ENCODE results near the gene MRGPRX3.

MRGPRX3 gene

DNA sequence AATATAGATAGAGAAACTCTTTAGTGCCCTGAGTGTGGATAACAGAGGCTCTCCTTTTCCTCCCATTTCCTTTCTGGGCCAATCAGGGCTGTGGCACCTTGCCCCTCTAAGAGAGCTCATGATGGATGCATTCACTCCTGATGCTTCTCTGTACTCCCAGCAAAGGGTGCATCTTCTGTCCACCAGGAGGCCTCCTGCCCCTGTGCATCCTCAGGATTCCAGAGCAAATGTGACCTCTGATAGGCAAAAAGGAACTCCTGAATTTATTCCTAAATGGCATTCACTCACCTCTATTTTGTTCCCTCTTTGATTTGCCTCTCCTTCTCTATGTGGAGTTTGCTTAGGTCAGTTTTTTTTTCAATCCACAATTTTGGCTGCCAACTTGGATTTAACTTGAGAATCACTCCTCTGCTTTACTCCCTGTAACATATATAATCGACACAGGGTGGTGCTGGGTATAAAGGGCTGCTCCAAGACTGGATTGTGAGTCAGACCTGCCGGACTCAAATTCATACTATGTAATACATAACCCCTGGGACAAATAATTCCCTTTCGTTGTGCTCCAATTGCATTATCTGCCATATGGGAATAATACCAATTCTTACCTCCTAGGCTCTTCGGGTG is 39.1 kb downstream of the MRGPRX3 start:
- peak in 2 of 3 experiments; percentile 13 to 64 for DNase-seq

DNA sequence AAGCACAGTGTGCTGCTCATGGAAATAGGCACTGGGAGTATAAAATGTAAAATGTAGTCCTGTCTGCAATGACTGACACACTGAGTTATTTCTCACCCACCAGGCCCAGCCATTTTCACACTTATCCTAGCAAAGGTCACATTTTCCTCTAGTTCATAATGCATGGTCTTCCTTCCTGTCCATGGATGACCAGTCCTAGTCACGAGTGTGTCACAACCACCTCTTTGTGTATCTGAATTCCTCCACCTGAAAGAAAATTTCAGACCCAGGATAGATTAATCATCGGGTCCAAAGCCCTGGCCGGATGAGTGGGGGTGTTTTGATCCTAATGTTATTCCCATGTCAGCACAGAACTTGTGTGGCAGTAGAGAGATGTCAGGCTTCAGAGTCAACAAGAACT is 40.3 kb downstream of the MRGPRX3 start, which contains the start of gene MRGPRX4:
Gene MRGPRX4 (plus strand): TSS at position 172 of the 400 bp plus-strand sequence. CDS start 420 bp downstream, outside the sequence.
- no peak for DNase-seq

DNA sequence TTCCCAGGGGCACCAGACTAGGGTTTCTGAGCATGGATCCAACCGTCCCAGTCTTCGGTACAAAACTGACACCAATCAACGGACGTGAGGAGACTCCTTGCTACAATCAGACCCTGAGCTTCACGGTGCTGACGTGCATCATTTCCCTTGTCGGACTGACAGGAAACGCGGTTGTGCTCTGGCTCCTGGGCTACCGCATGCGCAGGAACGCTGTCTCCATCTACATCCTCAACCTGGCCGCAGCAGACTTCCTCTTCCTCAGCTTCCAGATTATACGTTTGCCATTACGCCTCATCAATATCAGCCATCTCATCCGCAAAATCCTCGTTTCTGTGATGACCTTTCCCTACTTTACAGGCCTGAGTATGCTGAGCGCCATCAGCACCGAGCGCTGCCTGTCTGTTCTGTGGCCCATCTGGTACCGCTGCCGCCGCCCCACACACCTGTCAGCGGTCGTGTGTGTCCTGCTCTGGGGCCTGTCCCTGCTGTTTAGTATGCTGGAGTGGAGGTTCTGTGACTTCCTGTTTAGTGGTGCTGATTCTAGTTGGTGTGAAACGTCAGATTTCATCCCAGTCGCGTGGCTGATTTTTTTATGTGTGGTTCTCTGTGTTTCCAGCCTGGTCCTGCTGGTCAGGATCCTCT is 41.0 kb downstream of the MRGPRX3 start:
- DNase-seq = no peak

Data from NCI-H1417 (cell line).